GM19452 (cell line): ENCODE data around the gene CCDC85B.
"Not testable (repeated sequence)": the region's sequence is repeated elsewhere in the genome, so short reads cannot be mapped to it uniquely, and the experiment has no call there.

Source experiments
- ATAC-seq: cut with Tn5 transposase; IDR thresholded peaks from one replicate; pipeline ENCODE4 v1.9.1; 2021; ENCODE audit not compliant: unreplicated experiment

CCDC85B gene

DNA sequence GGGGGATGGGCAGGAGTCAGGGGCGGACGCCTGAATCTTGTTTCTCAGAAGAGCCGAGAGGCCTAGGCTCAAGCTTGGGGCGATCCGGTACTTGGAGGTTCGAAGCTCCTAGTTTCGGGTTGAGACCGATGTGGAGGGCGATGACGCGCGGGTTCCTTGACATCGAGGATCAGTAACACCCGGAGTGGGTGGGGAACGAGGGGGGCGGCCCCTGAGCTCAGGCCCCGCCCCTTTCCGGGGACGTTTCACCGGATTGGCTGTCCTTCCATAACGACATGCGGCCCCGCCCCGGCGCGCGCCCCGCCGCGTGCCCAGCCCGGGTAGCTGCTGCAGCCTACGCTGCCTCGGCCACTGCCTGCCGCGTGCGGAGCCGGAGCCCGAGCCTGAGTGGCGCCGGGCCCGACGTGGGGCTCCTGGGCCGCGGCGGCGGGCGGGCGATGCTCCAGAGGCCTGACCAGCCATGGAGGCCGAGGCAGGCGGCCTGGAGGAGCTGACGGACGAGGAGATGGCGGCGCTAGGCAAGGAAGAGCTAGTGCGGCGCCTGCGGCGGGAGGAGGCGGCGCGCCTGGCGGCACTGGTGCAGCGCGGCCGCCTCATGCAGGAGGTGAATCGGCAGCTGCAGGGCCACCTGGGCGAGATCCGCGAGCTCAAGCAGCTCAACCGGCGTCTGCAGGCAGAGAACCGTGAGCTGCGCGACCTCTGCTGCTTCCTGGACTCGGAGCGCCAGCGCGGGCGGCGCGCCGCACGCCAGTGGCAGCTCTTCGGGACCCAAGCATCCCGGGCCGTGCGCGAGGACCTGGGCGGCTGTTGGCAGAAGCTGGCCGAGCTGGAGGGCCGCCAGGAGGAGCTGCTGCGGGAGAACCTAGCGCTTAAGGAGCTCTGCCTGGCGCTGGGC is at the start of gene CCDC85B:
TSS of gene CCDC85B (plus strand) at position 350 of the 895 bp plus-strand sequence. CDS start at position 461, 111 bp downstream.
- peak; percentile 53 for ATAC-seq

DNA sequence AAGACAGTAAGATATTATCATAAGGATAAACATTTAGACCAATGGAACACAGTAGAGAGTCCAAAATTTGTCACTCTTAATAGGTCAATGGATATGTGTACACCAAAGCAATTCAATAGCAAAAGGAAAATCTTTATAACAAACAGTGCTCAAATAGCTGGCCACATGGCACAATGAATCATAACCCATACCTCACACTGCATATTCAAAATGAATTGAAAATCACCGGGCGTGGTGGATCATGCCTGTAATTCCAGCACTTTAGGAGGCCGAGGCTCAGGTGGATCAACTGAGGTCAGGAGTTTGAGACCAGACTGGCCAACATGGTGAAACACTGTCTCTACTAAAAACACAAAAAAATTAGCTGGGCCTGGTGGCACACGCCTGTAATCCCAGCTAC is 48.3 kb upstream of the CCDC85B start:
- no peak for ATAC-seq

- no peak for ATAC-seq
These were observed 46.7 kb upstream of the CCDC85B start for GRCh38 chr11:65843811-65844210.

DNA sequence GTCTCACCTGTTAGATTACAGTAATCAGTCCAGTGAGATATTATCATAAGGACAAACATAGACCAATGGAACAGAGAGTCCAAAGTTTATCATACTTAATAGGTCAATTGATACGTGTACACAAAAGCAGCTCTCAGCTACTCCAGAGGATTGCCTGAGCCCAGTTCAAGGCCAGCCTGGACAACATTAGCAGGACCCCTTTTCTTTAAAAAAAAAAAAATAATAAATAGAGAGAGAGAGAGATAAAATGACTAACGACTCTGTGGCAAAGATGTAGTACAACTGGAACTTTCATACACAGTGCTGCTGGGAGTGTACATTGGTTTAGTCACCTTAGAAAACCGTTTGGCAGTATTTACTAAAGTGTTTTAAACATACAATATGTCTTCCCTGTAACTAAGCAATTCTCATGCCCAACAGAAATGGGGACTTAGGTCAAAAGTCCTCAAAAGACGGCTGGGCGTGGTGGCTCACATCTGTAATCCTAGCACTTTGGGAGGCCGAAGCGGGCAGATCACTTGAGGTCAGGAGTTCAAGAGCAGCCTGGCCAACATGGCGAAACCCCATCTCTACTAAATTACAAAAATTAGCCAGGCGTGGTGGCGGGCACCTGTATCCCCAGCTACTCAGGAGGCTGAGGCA is 46.1 kb upstream of the CCDC85B start:
- ATAC-seq: no peak

GRCh38 chr11:65847746-65848145 is 42.7 kb upstream of the CCDC85B start:
- ATAC-seq: no peak

GRCh38 chr11:65848693-65849092 is 41.8 kb upstream of the CCDC85B start:
- ATAC-seq: not testable (repeated sequence)

- ATAC-seq: no peak
These were observed 41.1 kb upstream of the CCDC85B start for GRCh38 chr11:65849366-65849765.

DNA sequence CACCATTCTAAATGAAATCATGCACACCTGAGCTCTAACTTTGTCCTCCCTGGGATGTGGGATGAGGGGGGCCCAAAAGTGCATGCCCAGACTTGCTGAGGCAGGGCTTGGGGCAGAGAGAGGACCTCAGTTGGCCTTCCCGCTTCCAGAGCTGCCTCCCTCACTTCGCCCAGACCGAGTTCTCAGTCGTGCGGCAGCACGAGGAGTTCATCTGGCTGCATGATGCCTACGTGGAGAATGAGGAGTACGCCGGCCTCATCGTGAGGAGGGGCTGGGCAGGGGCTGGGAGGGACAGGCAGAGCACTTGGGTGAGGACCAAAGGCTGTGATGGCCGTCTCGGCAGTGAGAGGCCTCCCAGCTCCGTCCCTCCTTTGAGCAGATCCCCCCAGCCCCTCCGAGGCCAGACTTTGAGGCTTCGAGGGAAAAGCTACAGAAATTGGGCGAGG is 40.7 kb upstream of the CCDC85B start:
- no peak for ATAC-seq

GRCh38 chr11:65850217-65851082 is 40.0 kb upstream of the CCDC85B start:
- ATAC-seq: no peak

GRCh38 chr11:65851083-65851579 is 39.3 kb upstream of the CCDC85B start:
- no peak for ATAC-seq

DNA sequence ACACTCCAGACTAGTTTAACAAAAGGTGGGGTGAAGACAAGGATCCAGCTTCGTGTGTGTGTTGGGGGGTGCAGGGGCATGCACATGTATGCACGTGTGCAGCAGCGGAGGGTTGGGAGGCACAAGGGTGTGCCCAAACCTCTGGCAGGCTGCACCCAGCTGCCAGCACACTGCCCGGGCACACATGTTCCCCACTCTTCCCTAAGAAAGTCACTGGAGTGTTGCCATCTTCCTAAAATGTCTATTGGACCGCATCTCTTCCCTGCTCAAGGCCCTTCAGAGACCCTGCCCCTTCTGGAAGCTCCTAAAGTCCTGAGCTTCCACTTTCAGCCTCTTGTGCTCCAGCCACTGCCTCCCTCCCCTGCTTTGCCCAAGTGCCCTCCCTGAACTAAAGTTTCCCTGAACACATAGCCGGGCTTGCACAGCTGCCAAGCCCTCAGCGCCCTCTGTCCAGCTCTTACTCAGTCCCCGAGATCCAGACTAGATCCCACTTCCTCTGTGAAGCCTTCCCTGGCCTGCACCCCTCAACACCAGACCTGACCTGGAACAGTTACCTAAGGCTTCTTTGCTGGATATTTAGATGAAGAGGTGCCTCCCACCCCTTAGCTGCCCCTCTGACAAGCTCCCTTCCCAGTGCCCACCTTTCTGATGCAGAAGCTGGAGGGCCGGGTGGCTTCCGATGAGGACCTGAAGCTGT is 38.5 kb upstream of the CCDC85B start:
- ATAC-seq: no peak

GRCh38 chr11:65852508-65853245 is 37.8 kb upstream of the CCDC85B start:
- ATAC-seq: no peak

GRCh38 chr11:65853246-65853979 is 37.1 kb upstream of the CCDC85B start:
- no peak for ATAC-seq

DNA sequence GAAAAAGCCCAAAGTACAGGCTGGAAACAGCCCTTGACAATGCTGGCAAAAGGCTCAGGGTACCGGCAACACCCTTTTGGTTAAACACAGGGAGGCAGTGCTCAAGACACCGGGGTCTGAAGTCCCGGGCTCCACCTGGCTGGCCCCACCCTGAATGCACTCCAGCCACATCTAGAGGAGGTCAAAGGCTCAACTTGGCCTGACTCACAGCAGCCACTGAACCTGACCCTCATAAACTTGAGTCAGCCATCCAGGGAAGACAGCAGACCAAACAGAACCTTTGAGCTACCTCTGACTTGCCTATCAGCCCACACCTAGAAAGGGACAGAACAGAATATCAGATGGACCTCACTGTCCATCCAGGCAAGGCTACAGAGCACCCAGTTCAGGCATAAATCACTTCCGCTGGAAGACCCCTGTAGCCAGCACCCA is 36.3 kb upstream of the CCDC85B start:
- no peak for ATAC-seq

DNA sequence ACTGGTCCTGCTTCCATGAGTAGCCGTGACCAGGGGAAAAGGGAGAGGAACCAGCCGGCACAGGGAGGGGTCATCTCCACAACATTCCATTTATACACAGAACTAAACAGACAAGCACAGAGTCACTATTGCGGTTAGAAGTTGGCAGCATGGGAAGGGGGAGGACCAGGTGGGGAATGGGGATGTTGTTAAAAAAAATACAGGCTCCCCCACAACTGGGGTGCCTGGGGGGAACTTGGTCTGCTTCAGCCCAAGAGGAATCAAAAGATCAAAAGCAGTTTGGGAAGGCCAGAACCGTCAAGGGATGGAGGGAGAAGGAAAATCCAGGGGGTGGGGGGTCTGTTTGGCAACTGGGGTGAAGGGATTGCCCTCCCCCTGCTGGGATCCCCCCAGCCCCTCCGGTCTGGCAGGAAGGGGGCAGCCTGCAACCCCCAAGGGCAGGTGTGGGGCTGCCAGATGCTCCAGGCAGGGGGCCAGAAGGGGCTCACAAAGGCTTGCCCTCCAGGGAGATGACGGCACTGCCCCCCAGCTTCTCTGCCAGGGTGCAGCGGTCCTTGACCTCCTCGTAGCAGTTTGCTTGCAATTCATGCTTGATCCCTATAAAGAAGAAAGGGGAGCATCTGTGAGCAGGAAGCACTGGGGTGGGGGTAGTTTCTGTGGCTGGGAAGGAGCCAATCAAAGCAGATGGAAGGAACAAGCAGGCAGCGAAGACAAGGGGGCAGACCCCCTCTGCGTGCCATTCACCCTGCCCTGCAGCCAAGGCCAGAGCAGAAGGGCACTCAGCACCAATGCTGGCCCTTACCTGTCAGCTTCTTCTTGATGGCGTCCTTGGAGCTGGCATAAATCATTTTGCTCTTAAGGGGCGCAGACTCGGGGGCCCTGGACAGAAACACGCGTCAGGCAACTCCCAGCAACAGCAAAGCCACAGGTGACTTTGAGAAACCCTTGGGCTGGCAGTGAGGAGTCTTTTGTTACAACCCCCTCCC is 35.3 kb upstream of the CCDC85B start:
- no peak for ATAC-seq

GRCh38 chr11:65855927-65856363 is 34.5 kb upstream of the CCDC85B start:
- no peak for ATAC-seq

GRCh38 chr11:65856689-65857499 is 33.6 kb upstream of the CCDC85B start:
- ATAC-seq: peak; percentile 27
